Measurements from ENCODE around the gene ERCC2. TPM values are rescaled to one million over a fixed set of nuclear protein-coding genes. Genes with fewer than 3 reads are reported as not detected.

The ERCC2 gene
- polyA plus RNA-seq, 1 experiment = 94.6 TPM

- Histone ChIP-seq H3K4me3 (ENCODE audit: low read depth, low read length) (no peak overlapping the region), H3K27me3 (ENCODE audit: control insufficient read depth, insufficient read depth, low read length) (no peaks in the 10 kb centered on the region), H3K36me3 (ENCODE audit: control insufficient read depth, insufficient read depth, low read length) (peaks cover 5% of the 10 kb centered on the region; the same call in 1 of the 2 replicates)
- ChIA-PET POLR2A (no interaction called here), CTCF (interaction anchor here (1.3 kb wide), 1 partner anchor 83 kb away, joined by 3 read pairs; no protein-coding TSS in a partner anchor)
- TF ChIP-seq CTCF (IDR thresholded peaks at IDR 0.05; ENCODE audit: insufficient read depth, low read depth, low read length) = no peak
- no peak for DNase-seq (ENCODE audit: low read depth)
These were observed 25.6 kb upstream of the ERCC2 start for GRCh38 chr19:45395821-45396617.

GRCh38 chr19:45391871-45392665 is 21.7 kb upstream of the ERCC2 start:
- DNase-seq (ENCODE audit: low read depth) = no peak
- TF ChIP-seq CTCF (IDR thresholded peaks at IDR 0.05; ENCODE audit: insufficient read depth, low read depth, low read length) = no peak
- Histone ChIP-seq H3K36me3 (ENCODE audit: control insufficient read depth, insufficient read depth, low read length) (peaks cover 5% of the 10 kb centered on the region; the same call in 1 of the 2 replicates), H3K4me3 (ENCODE audit: low read depth, low read length) (no peak overlapping the region), H3K27me3 (ENCODE audit: control insufficient read depth, insufficient read depth, low read length) (no peaks in the 10 kb centered on the region)
- POLR2A ChIA-PET = no interaction called here
- CTCF ChIA-PET = no interaction called here

- no peak for DNase-seq (ENCODE audit: low read depth)
- POLR2A ChIA-PET = no interaction called here
- CTCF ChIA-PET = no interaction called here
These were observed 21.0 kb upstream of the ERCC2 start for GRCh38 chr19:45391346-45391745.

GRCh38 chr19:45385392-45386221 is 15.2 kb upstream of the ERCC2 start:
- ChIA-PET CTCF (interaction anchor here (1.5 kb wide), 2 partner anchors 17 to 34 kb away, joined by 3 to 4 read pairs; no protein-coding TSS in a partner anchor), POLR2A (no interaction called here)
- Histone ChIP-seq H3K4me3 (ENCODE audit: low read depth, low read length) (no peak overlapping the region), H3K36me3 (ENCODE audit: control insufficient read depth, insufficient read depth, low read length) (no peaks in the 10 kb centered on the region; the same call in 1 of the 2 replicates), H3K27me3 (ENCODE audit: control insufficient read depth, insufficient read depth, low read length) (no peaks in the 10 kb centered on the region)
- no peak for DNase-seq (ENCODE audit: low read depth)
- TF ChIP-seq CTCF (IDR thresholded peaks at IDR 0.05; ENCODE audit: insufficient read depth, low read depth, low read length) = no peak

More at GRCh38 chr19:45391346-45391745, 21.0 kb upstream of the ERCC2 start:
- H3K36me3 ChIP-seq (ENCODE audit: control insufficient read depth, insufficient read depth, low read length) = peaks cover 5% of the 10 kb centered on the region; the same call in 1 of the 2 replicates
- no peak for TF ChIP-seq CTCF (IDR thresholded peaks at IDR 0.05; ENCODE audit: insufficient read depth, low read depth, low read length)
- no peak overlapping the region for H3K4me3 ChIP-seq (ENCODE audit: low read depth, low read length)
- H3K27me3 ChIP-seq (ENCODE audit: control insufficient read depth, insufficient read depth, low read length) = no peaks in the 10 kb centered on the region

Measured in BJ (cell line).